Common myeloid progenitor, CD34-positive (primary cell): ENCODE data around the gene STRADA.

Experiments used
- CTCF ChIA-PET: fragments of 350-600 bp; sonication (Branson Sonifier 250); formaldehyde crosslinking; loops from one replicate; lab custom pipeline; 2021; ENCODE audit warnings: antibody characterized with exemption; lab: Charles Lee
- POLR2A ChIA-PET: fragments of 350-600 bp; sonication (Branson Sonifier 250); formaldehyde crosslinking; loops from one replicate; lab custom pipeline; 2021; ENCODE audit warnings: antibody characterized with exemption; lab: Charles Lee
- DNase-seq, 3 donors: peaks; one replicate each; pipeline versions ENCODE4 v3.0.0 to v3.0.0-alpha.2; 2013
- H3K27ac ChIP-seq, 2 experiments: 1 replicate in 1 of 2; 2 replicates in 1 of 2; pipeline ENCODE4 v1.7.0; 2013; ENCODE audit warnings: inconsistent platforms in 2 of 2, low read length in 2 of 2, mild to moderate bottlenecking in 2 of 2, low read depth in 1 of 2, moderate library complexity in 1 of 2; ENCODE audit not compliant: severe bottlenecking in 2 of 2, insufficient read depth in 1 of 2, poor library complexity in 1 of 2
- H3K27me3 ChIP-seq, 5 experiments: replicated peaks in 2 of 5; 1 replicate in 3 of 5; 2 replicates in 2 of 5; pipeline versions ENCODE4 v1.6.1 to v1.7.0; 2013; ENCODE audit warnings: low read length in 4 of 5, mild to moderate bottlenecking in 2 of 5, moderate library complexity in 2 of 5, inconsistent platforms in 1 of 5; ENCODE audit not compliant: insufficient read depth in 5 of 5, control insufficient read depth in 4 of 5
- H3K36me3 ChIP-seq, 4 experiments: 1 replicate in 2 of 4; 2 replicates in 2 of 4; pipeline versions ENCODE4 v1.6.1 to v1.7.0; 2013; ENCODE audit warnings: low read length in 3 of 4, control low read depth in 1 of 4, mild to moderate bottlenecking in 1 of 4; ENCODE audit not compliant: control insufficient read depth in 4 of 4, insufficient read depth in 4 of 4
- H3K4me1 ChIP-seq, 4 experiments: 1 replicate in 3 of 4; 2 replicates in 1 of 4; pipeline versions ENCODE4 v1.6.1 to v1.7.1; 2013; ENCODE audit warnings: low read length in 3 of 4, mild to moderate bottlenecking in 3 of 4, control low read depth in 1 of 4, inconsistent platforms in 1 of 4, moderate library complexity in 1 of 4; ENCODE audit not compliant: control insufficient read depth in 4 of 4, insufficient read depth in 4 of 4; ENCODE audit errors: control extremely low read depth in 1 of 4
- H3K4me3 ChIP-seq, 7 experiments: 1 replicate in 4 of 7; 2 replicates in 3 of 7; pipeline versions ENCODE4 v1.5.1 to v1.7.0; 2013; ENCODE audit warnings: mild to moderate bottlenecking in 7 of 7, low read length in 6 of 7, moderate library complexity in 6 of 7, inconsistent platforms in 2 of 7, low read depth in 2 of 7, control low read depth in 1 of 7; ENCODE audit not compliant: insufficient read depth in 4 of 7, control insufficient read depth in 1 of 7; ENCODE audit errors: extremely low read depth in 1 of 7
- H3K9me3 ChIP-seq, 5 experiments: 1 replicate in 4 of 5; 2 replicates in 1 of 5; pipeline versions ENCODE4 v1.6.1 to v1.7.1; 2013; ENCODE audit warnings: low read length in 4 of 5, mild to moderate bottlenecking in 2 of 5, inconsistent platforms in 1 of 5, low read depth in 1 of 5, moderate library complexity in 1 of 5; ENCODE audit not compliant: control insufficient read depth in 4 of 5, insufficient read depth in 2 of 5; ENCODE audit errors: control extremely low read depth in 1 of 5
- WGBS: methylation state at CpG from one replicate; pipeline ENCODE4 v1.1.5; 2013; ENCODE audit not compliant: insufficient coverage; 5-methylcytosine and 5-hydroxymethylcytosine counted together

Gene STRADA

DNA sequence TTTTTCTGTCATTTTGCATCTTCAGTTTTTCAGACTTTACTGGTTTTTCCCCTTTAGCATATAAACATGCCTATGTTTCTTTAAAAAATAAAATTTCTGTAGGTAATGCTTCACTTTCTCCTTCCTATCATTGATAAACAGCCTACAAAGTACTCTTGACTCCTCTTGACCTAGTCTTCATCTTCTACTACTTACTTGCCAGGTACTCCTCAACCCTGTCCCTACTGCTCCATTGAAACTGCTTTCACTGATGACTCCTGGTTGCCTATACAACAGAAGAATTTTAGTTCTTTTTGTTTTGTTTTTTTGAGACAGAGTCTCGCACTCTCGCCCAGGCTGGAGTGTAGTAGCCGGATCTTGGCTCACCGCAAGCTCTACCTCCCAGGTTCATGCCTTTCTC lies 39.3 kb upstream of the STRADA start:
- 96% methylated on average over 4 of the region's 4 CpGs for WGBS
- CTCF ChIA-PET: interaction anchor here (1.1 to 1.7 kb wide), 3 partner anchors 15 to 36 kb away, joined by 4 read pairs; no protein-coding TSS in a partner anchor
- Histone ChIP-seq H3K27me3 (no peaks in the 10 kb centered on the region), H3K36me3 (peaks cover 18 to 38% (median 23%) of the 10 kb centered on the region in 4 experiments), H3K4me1 (peaks cover under 1 to 5% (median 4%) of the 10 kb centered on the region in 4 experiments), H3K4me3 (no peak overlapping the region), H3K27ac (peak overlapping the region in 1 of 2 experiments; percentile 16), H3K9me3 (no peaks in the 10 kb centered on the region)
- POLR2A ChIA-PET: no interaction called here
- no peak for DNase-seq

DNA sequence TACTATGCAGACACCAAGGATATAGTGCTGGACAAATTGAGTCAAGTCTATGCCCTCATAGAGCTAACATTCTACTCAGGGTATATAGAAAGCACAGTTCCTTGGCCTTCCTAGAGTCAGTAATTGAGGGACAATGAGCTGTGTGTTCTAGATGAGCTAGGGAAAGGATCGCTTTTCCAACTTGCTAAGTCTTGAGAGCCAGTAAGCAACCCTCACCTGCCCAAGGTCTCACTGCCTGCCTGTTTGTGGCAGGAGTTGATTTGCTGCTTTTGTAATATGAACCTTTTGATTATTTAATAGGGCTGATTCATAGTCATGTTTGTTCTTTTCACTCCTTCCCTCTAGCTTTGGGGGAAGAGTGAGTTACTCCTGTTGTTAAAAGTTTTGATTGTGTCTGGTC lies 38.9 kb upstream of the STRADA start:
- DNase-seq: no peak
- H3K27ac ChIP-seq: peak overlapping the region in 1 of 2 experiments; percentile 16
- H3K4me1 ChIP-seq: peaks cover 4 to 9% (median 8%) of the 10 kb centered on the region in 4 experiments
- no peaks in the 10 kb centered on the region for H3K9me3 ChIP-seq
- H3K27me3 ChIP-seq: no peaks in the 10 kb centered on the region
- POLR2A ChIA-PET: no interaction called here
- H3K36me3 ChIP-seq: peaks cover 18 to 38% (median 21%) of the 10 kb centered on the region in 4 experiments
- CTCF ChIA-PET: interaction anchor here (1.1 to 1.7 kb wide), 3 partner anchors 15 to 36 kb away, joined by 4 read pairs; no protein-coding TSS in a partner anchor
- H3K4me3 ChIP-seq: no peak overlapping the region
- WGBS: no CpG with 5 or more reads among the region's 1 CpG

DNA sequence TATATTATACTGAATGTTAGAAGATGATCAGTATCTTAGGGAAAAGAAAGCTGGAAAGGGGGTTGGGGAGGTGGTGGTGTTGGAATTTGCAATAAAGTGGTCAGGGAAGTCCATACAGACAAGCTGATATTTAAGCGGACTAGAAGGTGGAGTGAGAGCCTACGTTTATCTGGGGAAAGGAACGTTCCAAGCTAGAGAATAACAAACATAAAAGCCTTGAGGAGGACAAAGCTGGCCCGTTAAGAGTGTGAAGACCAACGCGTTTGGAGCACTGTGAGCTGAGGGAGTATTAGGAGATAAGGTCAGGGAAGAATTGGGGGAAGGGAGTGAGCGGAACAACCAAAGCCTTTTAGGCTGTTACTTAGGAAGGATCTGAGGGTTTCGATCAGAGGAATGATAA lies 33.8 kb upstream of the STRADA start:
- Histone ChIP-seq H3K4me3 (peak overlapping the region in 6 of 7 experiments; percentile 84 to 99 (median 98)), H3K36me3 (peaks cover 10 to 24% (median 11%) of the 10 kb centered on the region in 4 experiments), H3K4me1 (peaks cover 21 to 36% (median 25%) of the 10 kb centered on the region in 4 experiments), H3K27ac (peak overlapping the region in 1 of 2 experiments; percentile 98), H3K27me3 (no peaks in the 10 kb centered on the region), H3K9me3 (no peaks in the 10 kb centered on the region)
- POLR2A ChIA-PET: interaction anchor here (0.5 to 2.0 kb wide), 4 partner anchors 8 to 75 kb away, joined by 3 to 8 read pairs (median 3); no protein-coding TSS in a partner anchor
- CTCF ChIA-PET: interaction anchor here (0.8 to 2.8 kb wide), 13 partner anchors 8 to 109 kb away, joined by 3 to 13 read pairs (median 4); no protein-coding TSS in a partner anchor
- DNase-seq: no peak
- WGBS: 43% methylated on average over 7 of the region's 8 CpGs

DNA sequence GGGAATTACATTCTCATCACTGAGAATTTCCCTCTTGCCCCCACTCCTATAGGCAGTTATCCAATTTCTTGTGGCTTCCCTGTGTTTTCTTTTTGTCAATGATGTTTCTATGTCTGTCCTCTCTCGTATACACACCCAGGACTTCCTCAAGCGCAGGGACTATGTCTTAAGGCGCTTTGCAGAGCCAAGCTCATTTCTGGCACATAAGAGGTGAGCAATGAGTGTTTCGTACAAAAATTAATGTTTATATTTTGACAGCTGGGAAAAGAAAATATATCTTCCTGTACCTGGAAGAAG lies 33.3 kb upstream of the STRADA start:
- peaks cover 9 to 26% (median 11%) of the 10 kb centered on the region in 4 experiments for H3K36me3 ChIP-seq
- no peaks in the 10 kb centered on the region for H3K27me3 ChIP-seq
- DNase-seq: peak in 2 of 3 donors; percentile 29
- ChIA-PET CTCF (interaction anchor here (0.8 to 2.8 kb wide), 8 partner anchors 9 to 108 kb away, joined by 3 to 13 read pairs (median 4); no protein-coding TSS in a partner anchor), POLR2A (interaction anchor here (0.5 to 2.7 kb wide), 3 partner anchors 33 to 127 kb away, joined by 3 to 16 read pairs (median 3); no protein-coding TSS in a partner anchor)
- H3K27ac ChIP-seq: peak overlapping the region; percentile 75 to 98
- peak overlapping the region in 6 of 7 experiments; percentile 84 to 99 (median 98) for H3K4me3 ChIP-seq
- H3K4me1 ChIP-seq: peaks cover 21 to 36% (median 25%) of the 10 kb centered on the region in 4 experiments
- H3K9me3 ChIP-seq: no peaks in the 10 kb centered on the region
- no CpG with 5 or more reads among the region's 4 CpGs for WGBS

DNA sequence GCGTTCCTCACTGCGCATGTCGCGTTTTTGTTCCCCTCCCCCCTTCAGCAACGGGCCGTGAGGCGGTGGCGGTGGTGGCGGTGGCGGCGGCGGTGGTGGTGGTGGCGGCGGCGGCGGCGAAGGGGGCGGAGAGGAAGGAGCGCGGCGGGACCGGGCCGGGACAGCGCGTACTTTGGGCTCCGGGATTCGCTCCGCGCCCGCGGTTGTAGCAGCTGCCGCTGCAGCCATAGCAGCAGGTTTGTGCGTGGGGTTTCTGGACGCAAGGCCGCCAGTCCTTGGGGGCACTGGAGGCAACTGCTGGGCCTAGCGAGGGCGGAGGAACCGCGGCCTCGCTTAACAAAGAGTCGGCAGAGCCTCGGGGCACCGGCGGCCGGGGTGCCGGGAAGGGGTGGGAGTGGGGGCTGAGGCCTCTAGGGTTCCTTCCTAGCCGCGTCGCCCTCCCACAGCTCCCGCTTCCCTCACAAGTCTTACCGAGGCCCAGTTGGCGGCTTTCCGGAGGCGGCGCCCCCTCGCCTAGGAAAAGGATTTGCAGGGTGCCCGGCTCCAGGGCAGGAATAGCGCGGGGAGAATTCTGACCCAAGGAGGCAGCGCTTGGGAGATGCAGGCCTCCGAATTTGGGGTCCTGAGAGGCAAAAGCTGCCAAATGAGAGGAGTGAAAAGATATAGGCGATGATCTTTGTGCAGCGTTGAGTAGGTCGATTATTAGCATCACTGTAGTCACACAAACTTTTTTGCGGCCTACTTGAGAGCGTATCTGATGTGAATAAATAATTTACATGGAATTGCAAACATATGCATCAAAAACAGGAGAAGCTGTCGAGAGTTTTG lies 32.8 kb upstream of the STRADA start, which contains the start of gene DDX42:
Gene DDX42 (plus strand): TSS at position 30 of the 828 bp plus-strand sequence. CDS start 12,880 bp downstream, outside the sequence.
- H3K27me3 ChIP-seq: no peaks in the 10 kb centered on the region
- peaks cover 9 to 21% (median 11%) of the 10 kb centered on the region in 4 experiments for H3K36me3 ChIP-seq
- H3K4me1 ChIP-seq: peaks cover 21 to 36% (median 25%) of the 10 kb centered on the region in 4 experiments
- peak within 1 kb of the TSS; percentile 96 to 98 for H3K27ac ChIP-seq
- under 1% methylated on average over 31 of the region's 67 CpGs for WGBS
- no peak for DNase-seq
- H3K4me3 ChIP-seq: peak within 1 kb of the TSS; percentile 84 to 99 (median 98)
- ChIA-PET POLR2A (interaction anchor here (0.6 to 2.7 kb wide), 15 partner anchors 8 to 332 kb away, joined by 3 to 16 read pairs (median 5); partner anchors contain the start of gene LIMD2), CTCF (interaction anchor here (0.8 to 2.8 kb wide), 8 partner anchors 10 to 108 kb away, joined by 3 to 13 read pairs (median 4); no protein-coding TSS in a partner anchor)
- H3K9me3 ChIP-seq: no peaks in the 10 kb centered on the region

DNA sequence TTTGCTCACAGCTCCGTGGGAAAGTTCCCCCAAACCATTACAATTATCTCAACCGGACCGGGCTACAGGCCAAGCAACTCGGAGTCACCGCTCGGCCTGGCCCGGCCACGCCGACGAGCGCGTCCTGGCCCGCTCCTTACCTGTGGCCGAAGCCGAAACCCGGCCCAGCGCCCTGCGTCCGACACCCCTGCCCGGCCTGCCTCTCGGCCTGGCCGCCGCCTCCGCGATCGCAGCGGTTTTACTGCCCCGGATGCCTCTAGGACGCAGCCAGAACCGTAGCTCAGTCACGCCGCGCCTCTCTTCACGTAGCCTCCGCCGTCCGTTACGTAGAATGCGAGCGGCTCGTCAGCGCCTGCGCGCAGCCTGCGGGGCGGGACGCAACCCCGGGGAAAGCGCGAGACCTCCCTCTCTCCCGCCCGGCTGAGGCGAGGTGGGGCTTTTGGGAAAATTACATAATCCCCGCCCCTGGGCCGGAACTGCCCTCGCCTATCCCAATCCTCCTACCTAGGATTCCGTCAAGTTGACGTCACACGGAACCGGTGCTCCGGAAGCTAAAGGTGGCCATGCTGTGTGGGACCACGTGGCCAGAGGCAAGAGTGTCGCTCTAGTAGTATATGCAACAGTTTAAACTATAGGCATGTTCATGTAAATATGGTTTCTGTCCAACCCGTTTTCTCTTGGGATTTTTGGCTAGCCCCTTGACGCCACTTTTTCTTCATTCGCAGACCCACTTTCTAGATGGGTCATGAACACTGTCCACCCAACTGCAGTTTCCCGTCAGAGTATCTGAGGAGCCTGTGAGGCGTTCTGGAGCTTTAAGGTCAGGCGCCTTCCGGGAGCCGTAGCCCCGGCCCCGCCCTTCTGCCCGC lies 31.9 kb upstream of the STRADA start, which contains the start of gene CCDC47:
Gene CCDC47 (minus strand): TSS at position 326 of the 869 bp plus-strand sequence. CDS start 7,422 bp downstream, outside the sequence.
- Histone ChIP-seq H3K36me3 (peaks cover 6 to 15% (median 10%) of the 10 kb centered on the region in 4 experiments), H3K27me3 (no peaks in the 10 kb centered on the region), H3K4me1 (peaks cover 21 to 36% (median 25%) of the 10 kb centered on the region in 4 experiments), H3K9me3 (no peaks in the 10 kb centered on the region), H3K4me3 (peak within 1 kb of the TSS; percentile 84 to 99 (median 98)), H3K27ac (peak within 1 kb of the TSS; percentile 96 to 98)
- peak; percentile 99 to 100 (median 100) for DNase-seq
- ChIA-PET POLR2A (interaction anchor here (0.6 to 2.7 kb wide), 13 partner anchors 9 to 331 kb away, joined by 3 to 16 read pairs (median 6); partner anchors contain the start of gene LIMD2), CTCF (interaction anchor here (0.9 to 2.8 kb wide), 4 partner anchors 10 to 73 kb away, joined by 3 to 13 read pairs (median 4); no protein-coding TSS in a partner anchor)
- under 1% methylated on average over 61 of the region's 74 CpGs for WGBS
